MCF 10A (cell line): ENCODE data around the gene SLC12A9. TPM values are rescaled to one million over a fixed set of nuclear protein-coding genes. Genes with fewer than 3 reads are reported as not detected.
A peak's percentile ranks its signal among the peaks of the same experiment; 100 is the strongest.

ENCODE experiments used
- BruUV-seq: library from RNA; stranded (reverse); fragments of 400-500 nt; replicated peaks from 2 replicates; lab custom pipeline; 2021; lab: Mats Ljungman, UMichigan
- CTCF ChIA-PET: fragments of 300-600 bp; sonication (Branson Sonifier 250); formaldehyde crosslinking; extraction: SDS; loops from one replicate; lab custom pipeline; 2021; ENCODE audit warnings: antibody characterized with exemption, inconsistent platforms; lab: Yijun Ruan, JAX
- POLR2A ChIA-PET: fragments of 300-600, 350-650 bp; sonication (Branson Sonifier 250); formaldehyde crosslinking; extraction: SDS; loops from one replicate; lab custom pipeline; 2020; ENCODE audit warnings: antibody characterized with exemption, inconsistent platforms; lab: Yijun Ruan, JAX
- DNase-seq: peaks from one replicate; pipeline ENCODE4 v3.0.0-alpha.2; 2018; ENCODE audit not compliant: unreplicated experiment
- H3K27ac Mint-ChIP-seq: one replicate; pipeline ENCODE4 v1.8.0; 2022; ENCODE audit warnings: mild to moderate bottlenecking, low read depth, mixed read lengths; ENCODE audit not compliant: unreplicated experiment
- H3K27me3 Mint-ChIP-seq: one replicate; pipeline ENCODE4 v1.8.0; 2022; ENCODE audit warnings: mixed read lengths; ENCODE audit not compliant: insufficient read depth, unreplicated experiment
- H3K36me3 Mint-ChIP-seq: one replicate; pipeline ENCODE4 v1.8.0; 2022; ENCODE audit warnings: mild to moderate bottlenecking, moderate library complexity, mixed read lengths; ENCODE audit not compliant: insufficient read depth, unreplicated experiment
- H3K4me1 Mint-ChIP-seq: one replicate; pipeline ENCODE4 v1.8.0; 2022; ENCODE audit warnings: mixed read lengths; ENCODE audit not compliant: insufficient read depth, unreplicated experiment
- H3K4me3 Mint-ChIP-seq: one replicate; pipeline ENCODE4 v1.8.0; 2022; ENCODE audit warnings: mild to moderate bottlenecking, moderate library complexity, mixed read lengths; ENCODE audit not compliant: unreplicated experiment
- H3K9me3 Mint-ChIP-seq: one replicate; pipeline ENCODE4 v1.8.0; 2022; ENCODE audit warnings: mixed read lengths; ENCODE audit not compliant: unreplicated experiment
- CTCF ChIP-seq: fragments of 200-600 bp; IDR thresholded peaks from one replicate; pipeline ENCODE4 v1.8.0; 2022; ENCODE audit warnings: antibody characterized with exemption, mild to moderate bottlenecking; ENCODE audit not compliant: unreplicated experiment
- intact Hi-C: fragments of 100-400 bp; cut with micrococcal nuclease; formaldehyde crosslinking; loops from 2 replicates; pipeline ENCODE4 v1.14.1; 2022
- total RNA-seq: library from RNA; stranded (reverse); gene quantifications from 2 replicates; pipeline ENCODE4 v1.2.3, GENCODE V29; 2022

The SLC12A9 gene
- total RNA-seq, 1 experiment from 2014 or later, result 19.2 TPM

GRCh38 chr7:100874577-100875355 lies 22.3 kb downstream of the SLC12A9 start, which contains the start of gene SRRT:
TSS of gene SRRT (plus strand) at chr7:100875103. CDS start at chr7:100875591, 488 bp downstream.
- POLR2A ChIA-PET, result interaction anchor here (0.6 to 7.2 kb wide), 27 partner anchors 7 to 825 kb away, joined by 3 to 157 read pairs (median 5); partner anchors contain the start of genes EPHB4, FBXO24, LRCH4 and PLOD3
- H3K4me3 Mint-ChIP-seq, result peak within 1 kb of the TSS; percentile 97
- H3K4me1 Mint-ChIP-seq, result peaks cover 30% of the 10 kb centered on the region
- peaks cover 94% of the 10 kb centered on the region for H3K36me3 Mint-ChIP-seq
- H3K27ac Mint-ChIP-seq, result peak within 1 kb of the TSS; percentile 98
- intact Hi-C loops, result no loop called here
- CTCF ChIA-PET, result interaction anchor here (0.5 to 2.1 kb wide), 6 partner anchors 12 to 405 kb away, joined by 3 to 10 read pairs (median 3); partner anchors contain the start of genes POP7 and UFSP1
- BruUV-seq, result TSS peak; percentile 95
- H3K9me3 Mint-ChIP-seq, result no peaks in the 10 kb centered on the region
- DNase-seq, result peak; percentile 99
- H3K27me3 Mint-ChIP-seq, result no peaks in the 10 kb centered on the region
- TF ChIP-seq CTCF, result no peak

- Mint-ChIP-seq H3K36me3 (peaks cover 94% of the 10 kb centered on the region), H3K27me3 (no peaks in the 10 kb centered on the region), H3K4me3 (peak overlapping the region; percentile 97), H3K4me1 (peaks cover 30% of the 10 kb centered on the region), H3K27ac (peak overlapping the region; percentile 98), H3K9me3 (no peaks in the 10 kb centered on the region)
- POLR2A ChIA-PET, result interaction anchor here (0.6 to 7.2 kb wide), 27 partner anchors 8 to 846 kb away, joined by 3 to 157 read pairs (median 5); partner anchors contain the start of genes EPHB4, PLOD3, POP7 and SLC12A9
- DNase-seq, result peak; percentile 25
- intact Hi-C loops, result no loop called here
- no TSS peak for BruUV-seq
- no peak for TF ChIP-seq CTCF
- CTCF ChIA-PET, result interaction anchor here (0.5 to 2.1 kb wide), 5 partner anchors 11 to 406 kb away, joined by 3 to 10 read pairs (median 3); partner anchors contain the start of genes POP7 and UFSP1
Measured at GRCh38 chr7:100875356-100875751, 22.8 kb downstream of the SLC12A9 start.

GRCh38 chr7:100878013-100878412 lies 25.5 kb downstream of the SLC12A9 start:
- no TSS peak for BruUV-seq
- Mint-ChIP-seq H3K27ac (peak overlapping the region; percentile 66), H3K4me1 (peaks cover 25% of the 10 kb centered on the region), H3K27me3 (no peaks in the 10 kb centered on the region), H3K36me3 (peaks cover 94% of the 10 kb centered on the region), H3K9me3 (no peaks in the 10 kb centered on the region), H3K4me3 (no peak overlapping the region)
- ChIA-PET POLR2A (interaction anchor here (0.6 to 7.2 kb wide), 4 partner anchors 11 to 245 kb away, joined by 3 to 157 read pairs (median 14); partner anchors contain the start of genes TRIP6 and UFSP1), CTCF (interaction anchor here (0.6 to 2.0 kb wide), 6 partner anchors 83 to 802 kb away, joined by 3 to 7 read pairs (median 4); partner anchors contain the start of gene POP7)
- no peak for TF ChIP-seq CTCF
- intact Hi-C loops, result no loop called here
- no peak for DNase-seq

- intact Hi-C loops, result no loop called here
- no TSS peak for BruUV-seq
- ChIA-PET POLR2A (interaction anchor here (0.5 to 7.2 kb wide), 3 partner anchors 10 to 1473 kb away, joined by 3 to 157 read pairs (median 3); partner anchors contain the start of genes TRIP6 and UFSP1), CTCF (interaction anchor here (0.6 kb wide), 1 partner anchor 155 kb away, joined by 4 read pairs; no protein-coding TSS in a partner anchor)
- TF ChIP-seq CTCF, result no peak
- H3K4me1 Mint-ChIP-seq, result peaks cover 30% of the 10 kb centered on the region
- no peaks in the 10 kb centered on the region for H3K27me3 Mint-ChIP-seq
- peaks cover 94% of the 10 kb centered on the region for H3K36me3 Mint-ChIP-seq
- H3K4me3 Mint-ChIP-seq, result no peak overlapping the region
- no peaks in the 10 kb centered on the region for H3K9me3 Mint-ChIP-seq
- DNase-seq, result no peak
- peak overlapping the region; percentile 66 for H3K27ac Mint-ChIP-seq
Measured at GRCh38 chr7:100878685-100879084, 26.2 kb downstream of the SLC12A9 start.
